Fibroblast of pulmonary artery (primary cell): ENCODE results near the gene VDAC1.

Experiments
- DNase-seq: peaks from one replicate; pipeline ENCODE4 v3.0.0-alpha.2; 2010; ENCODE audit warnings: low read depth
- H3K4me3 ChIP-seq: replicated peaks from 2 replicates; pipeline ENCODE4 v1.5.1; 2011; ENCODE audit warnings: low read depth, mild to moderate bottlenecking, control low read depth, low read length, moderate library complexity
- CTCF ChIP-seq: IDR thresholded peaks from 2 replicates; pipeline ENCODE4 v1.5.1; 2011; ENCODE audit warnings: mild to moderate bottlenecking, control low read depth, low read length, inconsistent platforms; ENCODE audit errors: missing control alignments

The VDAC1 gene

GRCh38 chr5:133995341-133995740 lies 9.4 kb downstream of the VDAC1 start:
- TF ChIP-seq CTCF, result no peak
- DNase-seq, result no peak
- H3K4me3 ChIP-seq, result no peak overlapping the region

DNA sequence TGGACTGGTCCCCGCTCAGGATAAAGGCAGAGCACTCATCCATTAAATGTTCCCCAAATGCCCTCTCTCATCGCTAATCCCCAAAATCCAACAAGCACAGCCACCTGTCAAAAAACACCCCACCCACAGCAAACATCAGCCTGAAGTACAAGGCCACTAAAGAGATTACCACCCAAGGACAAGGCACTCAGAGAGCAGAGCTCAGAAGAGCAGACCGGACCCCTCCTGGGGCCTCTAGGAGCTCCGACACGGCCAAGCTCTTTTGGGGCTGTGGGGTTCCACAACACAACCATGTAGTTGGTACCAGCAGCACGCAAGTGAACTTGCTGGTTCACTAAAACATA lies 9.8 kb downstream of the VDAC1 start:
- no peak for TF ChIP-seq CTCF
- no peak overlapping the region for H3K4me3 ChIP-seq
- DNase-seq, result no peak

GRCh38 chr5:133994297-133994989 lies 10.3 kb downstream of the VDAC1 start:
- H3K4me3 ChIP-seq, result no peak overlapping the region
- TF ChIP-seq CTCF, result no peak
- DNase-seq, result no peak

DNA sequence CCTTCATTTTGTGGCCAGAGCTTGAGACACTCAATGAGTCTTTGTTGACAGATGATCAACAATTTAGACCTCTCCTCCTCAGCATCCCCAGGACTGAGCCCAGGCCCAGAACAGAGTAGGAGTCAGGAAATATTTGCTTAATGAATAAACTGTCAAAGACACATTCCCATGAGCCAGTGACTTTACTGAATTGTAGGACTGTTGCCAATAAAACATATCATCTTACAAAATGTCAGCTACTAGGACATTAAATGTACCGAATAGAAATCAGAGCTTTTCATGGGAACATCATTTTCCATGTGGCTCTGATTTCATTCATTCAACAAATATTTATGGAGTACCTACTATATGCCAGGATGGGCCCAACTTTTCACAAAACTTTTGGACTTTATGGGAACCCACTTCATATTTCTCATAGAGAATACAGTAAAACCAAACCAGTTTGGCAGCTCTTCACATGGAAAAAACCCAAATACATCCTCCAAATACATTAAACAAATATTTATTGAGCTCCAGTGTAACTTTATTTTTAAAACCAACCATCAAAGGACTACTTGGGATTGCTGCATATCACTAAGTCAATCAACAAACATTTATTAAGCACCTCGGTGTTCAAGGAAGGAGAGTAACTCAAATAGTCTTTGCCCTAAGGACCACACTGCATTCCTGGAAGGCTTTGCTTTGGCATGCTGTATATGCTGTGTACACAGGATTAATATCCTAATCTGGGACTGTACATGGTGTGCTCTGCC lies 11.4 kb downstream of the VDAC1 start:
- H3K4me3 ChIP-seq, result no peak overlapping the region
- TF ChIP-seq CTCF, result no peak
- DNase-seq, result peak; percentile 60

DNA sequence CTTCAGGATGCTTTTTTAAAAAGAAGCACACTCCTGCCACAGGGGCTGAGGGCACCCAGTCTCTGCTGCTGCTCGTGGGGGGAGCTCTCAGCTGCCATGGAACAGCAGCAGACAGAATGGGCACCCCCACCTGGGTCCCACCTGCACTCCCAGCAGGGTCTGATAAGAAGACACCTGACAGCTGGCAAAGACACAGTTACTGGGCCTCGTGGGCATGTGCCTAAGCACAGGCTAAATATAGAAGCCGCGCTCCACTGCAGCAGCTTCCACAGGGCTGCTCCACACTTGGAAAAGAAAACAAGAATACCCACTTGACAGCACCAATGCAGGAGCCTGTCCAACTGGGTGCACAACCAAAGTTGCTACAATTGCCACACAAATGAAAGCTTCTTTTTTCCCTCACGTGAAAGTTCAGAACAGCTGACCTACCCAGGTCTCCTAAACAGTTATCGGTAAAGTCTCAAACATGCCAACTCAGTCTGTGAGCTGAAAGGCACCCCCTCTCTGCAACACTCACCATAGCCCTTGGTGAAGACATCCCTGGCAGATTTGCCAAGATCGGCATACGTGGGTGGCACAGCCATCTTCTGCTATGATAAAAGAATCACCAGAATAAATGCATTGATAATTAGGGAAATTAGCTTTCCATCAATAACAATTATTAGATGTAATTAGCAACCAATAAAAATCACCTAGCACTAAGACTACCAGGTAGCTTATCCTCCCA lies 12.2 kb downstream of the VDAC1 start:
- TF ChIP-seq CTCF, result no peak
- DNase-seq, result no peak
- no peak overlapping the region for H3K4me3 ChIP-seq

DNA sequence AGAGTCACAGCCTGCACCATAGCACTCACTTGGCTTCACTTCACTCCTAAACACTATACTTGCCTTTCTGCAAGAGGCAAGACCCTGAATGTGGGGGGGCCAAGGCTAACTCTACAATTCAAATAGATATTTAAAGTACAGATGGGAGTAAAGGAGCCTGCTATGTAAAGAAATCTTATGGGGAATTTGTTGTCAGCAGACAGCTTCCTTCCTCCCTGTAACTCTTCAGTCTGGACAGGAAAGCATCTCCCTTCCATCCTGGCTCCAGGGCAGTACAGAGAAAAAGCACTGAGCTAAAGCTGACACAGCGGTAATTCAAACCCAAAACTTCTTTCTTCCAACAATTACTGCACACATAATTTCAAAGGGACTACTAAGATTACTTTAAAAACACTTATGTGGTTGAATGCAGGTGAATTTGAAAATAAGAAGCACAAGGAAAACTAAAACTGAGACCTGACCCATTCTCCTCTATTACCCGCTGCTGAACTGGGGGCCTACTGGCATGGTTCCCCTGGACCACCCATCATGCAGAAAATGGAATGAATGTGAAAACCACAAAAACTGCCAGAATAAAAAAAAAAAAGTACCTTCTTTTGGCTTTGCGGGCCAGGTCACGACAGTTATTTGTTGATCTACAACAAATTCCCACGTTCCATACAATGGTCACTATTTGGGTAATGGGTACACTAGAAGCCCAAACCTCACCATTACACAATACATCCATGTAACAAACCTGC lies 13.4 kb downstream of the VDAC1 start:
- no peak for TF ChIP-seq CTCF

More for the DNA sequence above, 13.4 kb downstream of the VDAC1 start:
- no peak overlapping the region for H3K4me3 ChIP-seq
- DNase-seq, result no peak
